IMR-90 (cell line): ENCODE results near the gene FBXO22. TPM values are rescaled to one million over a fixed set of nuclear protein-coding genes. Genes with fewer than 3 reads are reported as not detected.

Experiments used
- ATAC-seq: fragments of 200-7000 bp; cut with Tn5 transposase; 2 replicates; pipeline ENCODE4 v1.9.1; 2020; ENCODE audit warnings: low read depth, mild to moderate bottlenecking, moderate library complexity
- BruUV-seq: library from RNA; stranded (reverse); fragments of 400-500 nt; replicated peaks from 2 replicates; lab custom pipeline; 2021; lab: Mats Ljungman, UMichigan
- CTCF ChIA-PET: fragments of 300-600 bp; formaldehyde crosslinking; extraction: SDS; loops from one replicate; lab custom pipeline; 2021; ENCODE audit warnings: antibody characterized with exemption; lab: Yijun Ruan, JAX
- POLR2A ChIA-PET: fragments of 300-600 bp; sonication (Branson Sonifier 250); formaldehyde crosslinking; loops from one replicate; lab custom pipeline; 2022; ENCODE audit warnings: antibody characterized with exemption; ENCODE audit not compliant: unreplicated experiment; lab: Charles Lee
- DNase-seq: peaks from one replicate; pipeline ENCODE4 v3.0.0; 2013
- H2AFZ ChIP-seq: replicated peaks from 2 replicates; pipeline ENCODE3; 2013; ENCODE audit warnings: low read length, mild to moderate bottlenecking; ENCODE audit not compliant: poor library complexity
- H2AK5ac ChIP-seq: 2 replicates; pipeline ENCODE4 v1.6.1; 2013; ENCODE audit warnings: low read depth, low read length, inconsistent platforms
- H2AK9ac ChIP-seq: replicated peaks from 2 replicates; pipeline ENCODE3; 2013; ENCODE audit warnings: mild to moderate bottlenecking, low read depth, low read length, moderate library complexity; ENCODE audit not compliant: poor library complexity
- H2BK120ac ChIP-seq: 2 replicates; pipeline ENCODE4 v1.6.1; 2013; ENCODE audit warnings: low read depth, low read length, inconsistent platforms
- H2BK15ac ChIP-seq: 3 replicates; pipeline ENCODE4 v1.6.1; 2013; ENCODE audit warnings: low read depth, low read length, inconsistent platforms
- H2BK20ac ChIP-seq: 2 replicates; pipeline ENCODE4 v1.6.1; 2013; ENCODE audit warnings: low read depth, mild to moderate bottlenecking, inconsistent platforms, low read length, moderate library complexity
- H2BK5ac ChIP-seq: 2 replicates; pipeline ENCODE4 v1.6.1; 2013; ENCODE audit warnings: mild to moderate bottlenecking, low read depth, low read length, inconsistent platforms; ENCODE audit not compliant: poor library complexity, severe bottlenecking
- H3K14ac ChIP-seq: replicated peaks from 2 replicates; pipeline ENCODE4 v1.6.1; 2013; ENCODE audit warnings: low read depth, low read length, inconsistent platforms
- H3K18ac ChIP-seq: 2 replicates; pipeline ENCODE4 v1.6.1; 2013; ENCODE audit warnings: low read depth, low read length, control low read depth
- H3K23ac ChIP-seq: 2 replicates; pipeline ENCODE4 v1.6.1; 2013; ENCODE audit warnings: low read depth, low read length, inconsistent platforms
- H3K27ac ChIP-seq: 2 replicates; pipeline ENCODE4 v1.5.1; 2013; ENCODE audit warnings: mild to moderate bottlenecking, control low read depth, low read length; ENCODE audit not compliant: insufficient read depth
- H3K27me3 ChIP-seq: 2 replicates; pipeline ENCODE4 v1.6.1; 2013; ENCODE audit warnings: low read length; ENCODE audit not compliant: control insufficient read depth, insufficient read depth
- H3K36me3 ChIP-seq: 2 replicates; pipeline ENCODE4 v1.6.1; 2013; ENCODE audit warnings: low read length, mixed read lengths; ENCODE audit not compliant: control insufficient read depth, insufficient read depth
- H3K4ac ChIP-seq: 2 replicates; pipeline ENCODE4 v1.6.1; 2013; ENCODE audit warnings: low read depth, low read length, inconsistent platforms
- H3K4me1 ChIP-seq: 2 replicates; pipeline ENCODE4 v1.6.1; 2013; ENCODE audit warnings: low read length, mixed read lengths; ENCODE audit not compliant: control insufficient read depth, insufficient read depth
- H3K4me2 ChIP-seq: 2 replicates; pipeline ENCODE4 v1.6.1; 2013; ENCODE audit warnings: low read depth, mild to moderate bottlenecking, control low read depth, low read length, moderate library complexity
- H3K4me3 ChIP-seq: 2 replicates; pipeline ENCODE4 v1.5.1; 2013; ENCODE audit warnings: low read depth, mild to moderate bottlenecking, control low read depth, low read length, moderate library complexity; ENCODE audit not compliant: insufficient read depth
- H3K56ac ChIP-seq: 2 replicates; pipeline ENCODE4 v1.6.1; 2013; ENCODE audit warnings: low read length, inconsistent platforms; ENCODE audit not compliant: insufficient read depth; ENCODE audit errors: extremely low read depth
- H3K79me1 ChIP-seq, 2 experiments: 2 replicates each; pipeline ENCODE4 v1.6.1; 2013; ENCODE audit warnings: low read length in 2 of 2, inconsistent platforms in 1 of 2, low read depth in 1 of 2
- H3K9ac ChIP-seq: 2 replicates; pipeline ENCODE4 v1.6.1; 2013; ENCODE audit warnings: low read depth, low read length, control low read depth
- H3K9me1 ChIP-seq: 2 replicates; pipeline ENCODE4 v1.6.1; 2013; ENCODE audit warnings: low read length, inconsistent platforms; ENCODE audit not compliant: insufficient read depth
- H3K9me3 ChIP-seq: 2 replicates; pipeline ENCODE4 v1.6.1; 2013; ENCODE audit warnings: low read length; ENCODE audit not compliant: control insufficient read depth, insufficient read depth
- H4K20me1 ChIP-seq: 2 replicates; pipeline ENCODE4 v1.6.1; 2013; ENCODE audit warnings: low read length, inconsistent platforms; ENCODE audit not compliant: insufficient read depth
- H4K5ac ChIP-seq: 2 replicates; pipeline ENCODE4 v1.6.1; 2013; ENCODE audit warnings: mild to moderate bottlenecking, low read depth, low read length, control low read depth
- H4K8ac ChIP-seq, 2 experiments: 2 replicates each; pipeline ENCODE4 v1.6.1; 2013; ENCODE audit warnings: low read depth in 2 of 2, low read length in 2 of 2, control low read depth in 1 of 2, inconsistent platforms in 1 of 2
- H4K91ac ChIP-seq: 2 replicates; pipeline ENCODE4 v1.6.1; 2013; ENCODE audit warnings: low read depth, low read length, inconsistent platforms; ENCODE audit not compliant: insufficient read depth
- CEBPB ChIP-seq: IDR thresholded peaks from 2 replicates; pipeline ENCODE4 v1.6.1; 2012; ENCODE audit warnings: low read depth, low read length, improper control_type of control experiment
- NFE2L2 ChIP-seq: fragments of 150-350 bp; IDR thresholded peaks from 2 replicates; pipeline ENCODE4 v1.6.1; 2016; ENCODE audit warnings: low read depth, mild to moderate bottlenecking, low read length
- POLR2A ChIP-seq: IDR thresholded peaks from 2 replicates; pipeline ENCODE4 v1.6.1; 2012; ENCODE audit warnings: mild to moderate bottlenecking, low read depth, low read length
- WGBS, 2 experiments: methylation state at CpG; one replicate each; pipeline versions ENCODE4 v1.1.5 to v1.1.7; 2013; ENCODE audit warnings: missing lambda C conversion rate in 2 of 2; ENCODE audit not compliant: insufficient read length in 1 of 2; ENCODE audit errors: extremely low coverage in 2 of 2; 5-methylcytosine and 5-hydroxymethylcytosine counted together
- dilution Hi-C: fragments of 300-500 bp; cut with HindIII; formaldehyde crosslinking; loops from one replicate; pipeline ENCODE4 v1.14.3; 2018; ENCODE audit warnings: low sequenced_read_pairs; ENCODE audit not compliant: unreplicated experiment
- in situ Hi-C: fragments of 300-500 bp; cut with MboI; formaldehyde crosslinking; loops from 3 replicates; pipeline ENCODE4 v1.14.3; 2019; ENCODE audit warnings: low sequenced_read_pairs, inconsistent platforms, mixed read lengths
- intact Hi-C: fragments of 100-400 bp; cut with micrococcal nuclease; formaldehyde crosslinking; loops from 2 replicates; pipeline ENCODE4 v1.10.0; 2022
- polyA plus RNA-seq, 3 experiments: library from polyadenylated mRNA; depleted of rRNA; stranded (reverse); fragments of >200 nt; gene quantifications; 2 replicates each; pipeline ENCODE4 v1.2.3, GENCODE V29; 2012; ENCODE audit warnings: low replicate concordance in 1 of 3
- total RNA-seq: library from RNA; depleted of rRNA; stranded (reverse); fragments of >200 nt; gene quantifications from 2 replicates; pipeline ENCODE4 v1.2.3, GENCODE V29; 2012

FBXO22 gene
- total and polyA plus RNA-seq, 2 of the 4 experiments (the other 2 are of a cell fraction) = 22.4 to 45.2 TPM

GRCh38 chr15:75955720-75956119 lies 52.0 kb downstream of the FBXO22 start:
- Histone ChIP-seq H3K27me3 (no peaks in the 10 kb centered on the region), H2BK5ac (no peak overlapping the region), H3K79me1 (no peaks in the 10 kb centered on the region), H2BK15ac (no peak overlapping the region), H3K9me3 (no peaks in the 10 kb centered on the region), H3K56ac (no peak overlapping the region), H3K9ac (no peak overlapping the region), H4K20me1 (no peaks in the 10 kb centered on the region), H2AFZ (no peak overlapping the region), H4K91ac (no peak overlapping the region), H3K23ac (no peak overlapping the region), H2AK5ac (no peak overlapping the region), H3K18ac (no peak overlapping the region), H2BK20ac (no peak overlapping the region), H4K8ac (no peak overlapping the region), H3K14ac (no peak overlapping the region), H3K4me2 (no peak overlapping the region), H2AK9ac (no peak overlapping the region), H3K4ac (no peak overlapping the region), H3K36me3 (no peaks in the 10 kb centered on the region), H2BK120ac (no peak overlapping the region), H3K4me3 (no peak overlapping the region), H4K5ac (no peak overlapping the region), H3K27ac (no peak overlapping the region), H3K9me1 (no peaks in the 10 kb centered on the region), H3K4me1 (no peaks in the 10 kb centered on the region)
- no TSS peak for BruUV-seq
- POLR2A ChIA-PET = no interaction called here
- DNase-seq (no peak), ATAC-seq (no peak)
- dilution Hi-C loops (no loop called here), intact Hi-C loops (no loop called here), in situ Hi-C loops (no loop called here)
- no peak for TF ChIP-seq CEBPB
- TF ChIP-seq NFE2L2 = no peak
- TF ChIP-seq POLR2A = no peak
- CTCF ChIA-PET = interaction anchor here (1.0 kb wide), 1 partner anchor 9 kb away, joined by 5 read pairs; no protein-coding TSS in a partner anchor
- WGBS, 2 experiments = no CpG with 5 or more reads among the region's 1 CpG
